ENCODE results near the gene USP32. TPM values are rescaled to one million over a fixed set of nuclear protein-coding genes. Genes with fewer than 3 reads are reported as not detected.
"Not testable (repeated sequence)": the region's sequence is repeated elsewhere in the genome, so short reads cannot be mapped to it uniquely, and the experiment has no call there.

The USP32 gene
- total RNA-seq, 1 experiment from 2014 or later, result 34.9 TPM

GRCh38 chr17:60335289-60335688, 56.6 kb downstream of the USP32 start:
- DNase-seq (ENCODE audit: extremely low read depth, low read depth), result no peak

GRCh38 chr17:60333628-60334031, 58.3 kb downstream of the USP32 start:
- no peak for DNase-seq (ENCODE audit: extremely low read depth, low read depth)

DNA sequence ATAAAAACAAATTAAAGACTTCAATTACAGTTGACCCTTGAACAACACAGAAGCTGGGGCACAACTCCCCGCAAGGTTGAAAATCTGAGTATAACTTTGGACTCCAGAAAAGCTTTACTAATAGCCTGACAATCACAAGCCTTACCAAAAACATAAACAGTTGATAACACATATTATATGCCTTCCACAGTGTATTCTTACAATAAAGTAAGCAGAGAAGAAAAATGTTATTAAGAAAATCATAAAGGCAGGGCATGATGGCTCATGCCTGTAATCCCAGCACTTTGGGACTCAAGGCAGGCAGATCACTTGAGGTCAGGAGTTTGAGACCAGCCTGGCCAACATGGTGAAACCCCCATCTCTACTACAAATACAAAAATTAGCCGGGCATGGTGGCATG, 58.9 kb downstream of the USP32 start:
- not testable (repeated sequence) for DNase-seq (ENCODE audit: extremely low read depth, low read depth)

- DNase-seq (ENCODE audit: extremely low read depth, low read depth), result no peak
Measured at GRCh38 chr17:60332574-60332973, 59.4 kb downstream of the USP32 start.

DNA sequence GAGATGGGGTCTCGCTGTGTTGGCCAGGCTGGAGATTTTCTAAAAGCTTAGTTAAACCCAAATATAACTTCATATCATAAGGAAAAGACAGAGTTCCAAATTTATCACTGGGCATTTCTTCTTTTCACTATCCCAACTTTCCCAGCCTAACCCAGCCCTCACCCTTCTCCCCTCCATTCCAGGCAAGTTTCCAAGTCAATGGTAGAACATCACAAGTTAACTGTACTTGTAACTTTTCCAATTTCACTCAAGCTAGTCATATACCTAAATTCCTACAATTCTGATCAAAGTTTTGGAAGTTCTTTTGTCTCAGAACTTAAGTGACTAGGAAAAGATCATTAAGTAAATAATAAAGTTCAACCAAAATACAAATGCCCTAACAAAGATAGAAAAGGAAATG, 61.2 kb downstream of the USP32 start:
- no peak for DNase-seq (ENCODE audit: extremely low read depth, low read depth)

GRCh38 chr17:60328679-60329078, 63.3 kb downstream of the USP32 start:
- no peak for DNase-seq (ENCODE audit: extremely low read depth, low read depth)

GRCh38 chr17:60327901-60328273, 64.0 kb downstream of the USP32 start:
- DNase-seq (ENCODE audit: extremely low read depth, low read depth), result no peak

- DNase-seq (ENCODE audit: extremely low read depth, low read depth), result no peak
Measured at GRCh38 chr17:60327134-60327900, 64.6 kb downstream of the USP32 start.

DNA sequence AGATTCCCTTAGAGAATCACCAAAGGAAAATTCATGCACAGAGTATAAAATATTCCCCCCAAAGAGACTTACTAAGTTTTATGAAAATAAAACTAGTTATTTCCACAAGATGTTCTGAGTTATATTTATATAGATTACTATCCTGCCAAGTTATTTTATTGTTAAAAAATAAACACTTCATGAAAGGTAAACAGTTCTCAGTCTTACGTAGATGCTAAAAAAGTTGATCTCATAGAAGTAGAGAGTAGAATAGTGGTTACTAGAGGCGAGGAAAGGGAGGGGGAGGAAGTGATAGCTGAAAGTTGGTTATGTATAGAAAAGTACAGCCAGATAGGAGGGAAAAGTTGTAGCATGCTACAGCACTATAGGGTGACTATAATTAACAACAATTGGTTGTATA, 65.2 kb downstream of the USP32 start:
- no peak for DNase-seq (ENCODE audit: extremely low read depth, low read depth)

DNA sequence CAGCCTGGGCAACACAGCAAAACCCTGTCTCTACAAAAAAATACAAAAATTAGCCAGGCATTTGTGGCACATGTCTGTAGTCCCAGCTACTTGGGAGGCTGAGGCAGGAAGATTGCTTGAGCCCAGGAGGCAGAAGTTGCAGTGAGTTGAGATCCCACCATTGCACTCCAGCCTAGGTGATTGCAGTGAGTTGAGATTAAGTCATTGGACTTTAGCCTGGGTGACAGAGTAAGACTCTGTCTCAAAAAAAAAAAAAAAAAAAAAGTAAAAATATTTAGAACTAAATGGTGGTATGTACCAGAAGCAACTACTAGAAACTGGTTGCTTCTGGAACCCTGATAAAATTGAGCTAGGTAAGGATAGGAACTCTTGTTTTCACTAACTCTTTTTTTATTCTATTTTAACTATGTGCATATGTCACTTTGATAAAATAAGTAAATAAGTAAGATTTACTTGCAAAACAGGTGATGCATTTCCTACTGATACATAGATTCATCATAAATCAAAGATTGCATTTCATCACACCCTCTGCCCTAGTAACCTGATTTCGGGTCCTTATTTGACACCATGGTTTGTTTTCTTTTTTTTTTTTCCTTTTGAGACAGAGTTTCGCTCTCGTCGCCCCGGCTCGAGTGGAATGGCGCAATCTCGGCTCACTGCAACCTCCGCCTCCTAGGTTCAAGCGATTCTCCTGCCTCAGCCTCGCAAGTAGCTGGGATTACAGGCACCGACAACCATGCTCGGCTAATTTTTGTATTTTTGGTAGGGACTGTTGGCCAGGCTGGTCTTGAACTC, 66.0 kb downstream of the USP32 start:
- no peak for DNase-seq (ENCODE audit: extremely low read depth, low read depth)

- DNase-seq (ENCODE audit: extremely low read depth, low read depth), result no peak
Measured at GRCh38 chr17:60323754-60324153, 68.2 kb downstream of the USP32 start.

GRCh38 chr17:60322056-60322387, 69.9 kb downstream of the USP32 start:
- no peak for DNase-seq (ENCODE audit: extremely low read depth, low read depth)

GRCh38 chr17:60321336-60322055, 70.4 kb downstream of the USP32 start:
- DNase-seq (ENCODE audit: extremely low read depth, low read depth), result no peak

DNA sequence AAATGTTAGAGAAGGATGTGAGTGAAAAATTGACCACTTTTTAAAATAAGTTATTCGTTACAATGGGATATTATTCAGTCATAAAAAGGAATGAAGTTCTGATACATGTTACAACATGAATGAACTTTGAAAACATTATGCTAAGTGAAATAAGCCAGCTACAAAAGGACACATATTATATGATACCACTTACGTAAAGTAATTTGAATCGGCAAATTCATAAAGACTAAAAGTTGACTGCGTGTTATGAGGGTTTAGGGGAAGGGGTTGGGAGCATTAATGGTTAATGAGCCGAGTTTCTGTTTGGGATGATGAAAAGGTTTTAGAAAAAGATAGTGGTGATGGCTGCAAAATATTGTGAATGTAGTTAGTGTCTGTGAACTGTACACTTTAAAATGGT, 73.1 kb downstream of the USP32 start:
- DNase-seq (ENCODE audit: extremely low read depth, low read depth), result no peak

GRCh38 chr17:60318326-60318725, 73.6 kb downstream of the USP32 start:
- DNase-seq (ENCODE audit: extremely low read depth, low read depth), result no peak

GRCh38 chr17:60315650-60316049, 76.3 kb downstream of the USP32 start:
- peak; percentile 5 for DNase-seq (ENCODE audit: extremely low read depth, low read depth)

DNA sequence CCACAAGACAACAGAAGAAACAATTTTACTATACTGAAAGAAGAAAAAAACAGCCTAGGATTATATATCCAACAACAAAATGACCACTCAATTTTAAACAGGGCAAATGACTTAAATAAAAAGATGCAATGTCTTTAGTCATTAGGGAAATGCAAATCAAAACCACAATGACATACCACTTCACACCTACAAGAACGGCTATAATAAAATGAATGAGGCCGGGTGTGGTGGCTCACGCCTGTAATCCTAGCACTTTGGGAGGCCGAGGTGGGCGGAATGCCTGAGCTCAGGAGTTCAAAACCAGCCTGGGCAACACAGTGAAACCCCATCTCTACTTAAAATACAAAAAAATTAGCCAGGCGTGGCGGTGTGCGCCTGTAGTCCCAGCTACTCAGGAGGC, 77.0 kb downstream of the USP32 start:
- DNase-seq (ENCODE audit: extremely low read depth, low read depth), result not testable (repeated sequence)

DNA sequence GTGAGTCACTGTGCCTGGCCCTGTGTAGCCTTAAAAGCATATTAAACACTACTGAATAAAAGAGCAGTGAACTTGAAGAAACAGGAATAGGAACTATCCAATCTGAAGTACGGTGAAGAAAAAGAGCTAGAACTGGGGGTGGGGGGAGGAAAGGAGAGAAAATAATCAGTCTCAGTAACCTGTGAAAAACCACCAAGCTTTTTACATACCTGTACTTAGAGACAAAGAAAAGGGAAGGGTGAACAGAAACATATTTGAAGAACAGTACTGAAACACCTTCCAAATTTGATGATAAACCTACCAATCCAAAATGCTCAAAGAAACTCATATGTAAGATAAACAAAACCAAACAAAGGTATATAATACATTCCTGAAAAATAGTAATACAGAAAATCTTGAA, 77.5 kb downstream of the USP32 start:
- no peak for DNase-seq (ENCODE audit: extremely low read depth, low read depth)

DNA sequence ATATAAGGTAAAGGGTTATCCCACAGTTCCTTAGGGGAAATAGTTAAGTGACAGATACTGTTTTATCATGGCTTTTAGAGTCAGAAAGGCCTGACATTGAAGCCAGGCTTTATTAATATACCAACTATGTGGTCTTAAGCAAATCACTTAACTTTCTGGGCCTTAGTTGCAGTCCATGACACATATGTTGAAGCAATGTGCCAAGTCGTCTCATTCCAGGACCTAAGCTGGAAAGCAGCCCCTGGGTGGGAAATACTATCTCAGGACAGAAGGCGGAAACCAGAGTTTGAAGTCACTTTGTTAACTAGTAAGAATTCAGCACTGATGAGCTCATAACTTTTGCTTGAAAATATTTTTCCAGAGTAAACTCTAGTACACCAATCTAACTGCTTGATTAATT, 80.0 kb downstream of the USP32 start:
- no peak for DNase-seq (ENCODE audit: extremely low read depth, low read depth)

DNA sequence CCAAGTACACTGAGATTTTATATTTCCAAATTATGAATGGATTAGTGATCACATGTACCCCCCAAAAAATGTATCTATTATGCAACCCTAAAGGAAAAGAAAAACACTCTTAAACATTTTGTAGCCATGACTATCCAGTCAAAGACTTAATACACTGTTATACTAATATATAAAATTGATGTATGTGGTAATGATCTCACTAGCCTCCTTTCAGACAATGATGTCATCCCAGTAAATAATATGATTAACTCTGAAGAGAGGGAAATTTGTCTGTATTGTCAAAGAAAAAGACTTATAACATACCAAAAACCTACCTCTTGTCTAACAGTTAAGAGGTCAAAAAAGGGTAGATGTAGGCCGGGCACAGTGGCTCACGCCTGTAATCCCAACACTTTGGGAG, 80.7 kb downstream of the USP32 start:
- no peak for DNase-seq (ENCODE audit: extremely low read depth, low read depth)

DNA sequence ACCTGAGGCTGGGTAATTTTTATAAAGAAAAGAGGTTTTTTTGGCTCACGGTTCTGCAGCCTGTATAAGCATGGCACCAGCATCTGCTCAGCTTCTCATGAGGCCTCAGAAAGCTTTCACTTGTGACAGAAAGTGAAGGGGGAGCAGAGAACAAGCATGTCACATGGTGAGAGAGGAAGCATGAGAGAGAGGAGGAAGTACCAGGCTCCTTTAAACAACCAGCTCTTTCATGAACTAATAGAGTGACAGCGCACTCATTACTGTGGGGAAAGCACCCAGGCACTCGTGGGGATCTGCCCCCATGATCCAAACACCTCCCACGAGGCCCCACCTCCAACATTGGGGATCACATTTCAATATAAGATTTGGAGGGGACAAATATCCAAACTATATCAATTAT, 86.8 kb downstream of the USP32 start:
- no peak for DNase-seq (ENCODE audit: extremely low read depth, low read depth)

DNA sequence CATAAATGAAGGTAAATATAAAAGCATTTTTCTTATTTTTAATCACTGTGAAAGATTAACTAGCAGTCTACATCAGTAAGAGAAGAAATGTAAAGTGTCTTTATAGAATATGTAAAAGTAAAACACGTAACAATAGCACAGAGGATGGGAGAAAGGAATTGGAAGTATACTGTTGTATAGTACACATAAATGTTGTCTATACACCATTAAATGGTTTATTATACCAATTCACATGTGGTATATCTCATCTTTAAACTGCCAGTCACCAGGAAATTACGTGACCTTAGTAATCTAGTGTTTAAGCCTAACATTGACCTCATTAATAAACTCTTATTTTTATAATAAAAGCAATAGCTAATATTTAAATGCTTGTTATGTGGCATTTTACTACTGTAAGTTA, 87.4 kb downstream of the USP32 start:
- no peak for DNase-seq (ENCODE audit: extremely low read depth, low read depth)
